HepG2 (cell line): ENCODE data around the gene AOX1. TPM values are rescaled to one million over a fixed set of nuclear protein-coding genes. Genes with fewer than 3 reads are reported as not detected.

Source experiments
- ATAC-seq: fragments of 200-7000 bp; cut with Tn5 transposase; 3 replicates; pipeline ENCODE4 v1.9.1; 2020; ENCODE audit warnings: mild to moderate bottlenecking, moderate library complexity
- BruUV-seq: library from RNA; stranded (reverse); fragments of 400-500 nt; replicated peaks from 2 replicates; lab custom pipeline; 2021; lab: Mats Ljungman, UMichigan
- CTCF ChIA-PET: fragments of 300-600 bp; formaldehyde crosslinking; extraction: SDS; loops from one replicate; lab custom pipeline; 2021; ENCODE audit warnings: low total read pairs, inconsistent platforms, low intra/inter-chr PET ratio; lab: Yijun Ruan, JAX
- POLR2A ChIA-PET: fragments of 350-600 bp; sonication (Branson Sonifier 250); formaldehyde crosslinking; loops from one replicate; lab custom pipeline; 2020; ENCODE audit warnings: antibody characterized with exemption, inconsistent platforms; lab: Yijun Ruan, JAX
- DNase-seq: peaks from one replicate; pipeline ENCODE4 v3.0.0-alpha.2; 2015; ENCODE audit warnings: low spot score
- FAIRE-seq: peaks from 3 replicates; lab custom pipeline; 2011; peaks lifted over from hg19 to GRCh38; lab: Jason Lieb, UNC
- H2AFZ ChIP-seq: one replicate; pipeline ENCODE4 v1.6.1; 2011; ENCODE audit warnings: low read length, inconsistent platforms
- H3K27ac ChIP-seq: fragments of 300-600 bp; 3 replicates; pipeline ENCODE4 v1.8.0; 2011; ENCODE audit warnings: mixed run types, mild to moderate bottlenecking, mixed read lengths, low read length, inconsistent platforms; ENCODE audit not compliant: insufficient read depth; ENCODE audit errors: extremely low read length
- H3K27me3 ChIP-seq, 2 experiments: fragments of 200-600 bp in 1 of 2; 2 replicates in 1 of 2; 3 replicates in 1 of 2; pipeline versions ENCODE4 v1.6.0 to v1.8.0; 2011; ENCODE audit warnings: low read length in 2 of 2, mild to moderate bottlenecking in 2 of 2, moderate library complexity in 2 of 2, inconsistent platforms in 1 of 2; ENCODE audit not compliant: insufficient read depth in 2 of 2, control insufficient read depth in 1 of 2
- H3K36me3 ChIP-seq, 2 experiments: fragments of 200-600 bp in 1 of 2; replicated peaks in 1 of 2; 2 replicates in 1 of 2; 3 replicates in 1 of 2; pipeline versions ENCODE4 v1.5.1 to v1.8.0; 2011; ENCODE audit warnings: low read length in 2 of 2, inconsistent platforms in 1 of 2; ENCODE audit not compliant: insufficient read depth in 2 of 2, control insufficient read depth in 1 of 2
- H3K4me1 ChIP-seq: 2 replicates; pipeline ENCODE4 v1.5.1; 2012; ENCODE audit warnings: low read length, inconsistent platforms; ENCODE audit not compliant: insufficient read depth
- H3K4me2 ChIP-seq: 2 replicates; pipeline ENCODE4 v1.6.0; 2011; ENCODE audit warnings: low read depth, low read length, inconsistent platforms
- H3K4me3 ChIP-seq, 3 experiments: fragments of 200-600 bp in 1 of 3; sonication (generic), shearing (Covaris generic) in 1 of 3; replicated peaks in 1 of 3; 2 replicates each; pipeline ENCODE4 v1.5.1; 2011 to 2016; ENCODE audit warnings: low read length in 3 of 3, inconsistent platforms in 2 of 3, low read depth in 2 of 3, mild to moderate bottlenecking in 2 of 3, control low read depth in 1 of 3, mixed read lengths in 1 of 3; ENCODE audit not compliant: insufficient read depth in 1 of 3
- H3K79me2 ChIP-seq: one replicate; pipeline ENCODE4 v1.6.1; 2011; ENCODE audit warnings: low read length, inconsistent platforms; ENCODE audit not compliant: insufficient read depth
- H3K9ac ChIP-seq: 2 replicates; pipeline ENCODE4 v1.6.0; 2011; ENCODE audit warnings: mild to moderate bottlenecking, low read depth, low read length, inconsistent platforms; ENCODE audit not compliant: insufficient read depth
- H3K9me3 ChIP-seq: 2 replicates; pipeline ENCODE4 v1.5.1; 2012; ENCODE audit warnings: mild to moderate bottlenecking, low read length
- H4K20me1 ChIP-seq: 2 replicates; pipeline ENCODE4 v1.6.0; 2011; ENCODE audit warnings: inconsistent platforms, mild to moderate bottlenecking, low read length, moderate library complexity; ENCODE audit not compliant: insufficient read depth
- MEIS1 ChIP-seq: sonication (generic); formaldehyde crosslinking; IDR thresholded peaks from 2 replicates; pipeline ENCODE4 v1.9.0; 2021; ENCODE audit warnings: mild to moderate bottlenecking, missing genetic modification reagents, moderate library complexity, borderline replicate concordance
- MTA1 ChIP-seq: sonication (generic); formaldehyde crosslinking; IDR thresholded peaks from 2 replicates; pipeline ENCODE4 v1.4.0; 2020; ENCODE audit warnings: missing genetic modification reagents, mild to moderate bottlenecking, borderline replicate concordance
- SATB2 ChIP-seq: sonication (generic); formaldehyde crosslinking; IDR thresholded peaks from 2 replicates; pipeline ENCODE4 v1.5.0; 2020; ENCODE audit warnings: missing genetic modification reagents
- ZNF564 ChIP-seq: sonication (generic); formaldehyde crosslinking; IDR thresholded peaks from 2 replicates; pipeline ENCODE4 v1.8.1; 2023; ENCODE audit warnings: mild to moderate bottlenecking, missing genetic modification reagents
- ZNF850 ChIP-seq: sonication (generic); formaldehyde crosslinking; conservative IDR thresholded peaks from 2 replicates; pipeline ENCODE4 v1.9.0; 2021; ENCODE audit warnings: mild to moderate bottlenecking, missing genetic modification reagents
- WGBS: methylation state at CpG from one replicate; pipeline ENCODE4 v1.1.6; 2017; ENCODE audit warnings: low lambda C conversion rate; 5-methylcytosine and 5-hydroxymethylcytosine counted together
- in situ Hi-C: cut with HindIII; loops from 2 replicates; pipeline ENCODE4 v1.10.0; 2017; ENCODE audit warnings: low pct_unique_long_range_greater_than_20kb; ENCODE audit not compliant: extremely low pct_ligation_motif_present
- intact Hi-C: fragments of 100-400 bp; cut with micrococcal nuclease; formaldehyde crosslinking; loops from one replicate; pipeline ENCODE4 v1.10.0; 2022; ENCODE audit not compliant: unreplicated experiment
- polyA plus RNA-seq, 8 experiments: library from polyadenylated mRNA; depleted of rRNA in 3 of 8; stranded (reverse) in 7 of 8; unstranded in 1 of 8; fragments of >200 nt; fragmentation: Illumina TruSeq in 4 of 8; extraction: Trizol in 4 of 8; gene quantifications; 2 replicates each; pipeline versions ENCODE4 v1.2.1 to v1.2.3, GENCODE V29; 2011 to 2016; ENCODE audit warnings: low read depth in 4 of 8, missing spikeins in 1 of 8, mixed read lengths in 1 of 8; ENCODE audit not compliant: insufficient read depth in 1 of 8
- total RNA-seq, 5 experiments: library from RNA; depleted of rRNA; stranded (reverse); fragments of >200 nt; fragmentation: Illumina TruSeq; extraction: Trizol; gene quantifications; 2 replicates each; pipeline ENCODE4 v1.2.3, GENCODE V29; 2016; ENCODE audit warnings: low read depth in 1 of 5
- TF ChIP-seq, protein P1 (sequence below): sonication (generic); formaldehyde crosslinking; conservative IDR thresholded peaks from 2 replicates; pipeline ENCODE4 v1.4.0; 2020; ENCODE audit warnings: missing genetic modification reagents
- TF ChIP-seq, protein P2 (sequence below): sonication (generic); formaldehyde crosslinking; IDR thresholded peaks from 2 replicates; pipeline ENCODE4 v1.4.0; 2020; ENCODE audit warnings: mild to moderate bottlenecking, low read depth, missing genetic modification reagents
- TF ChIP-seq, protein P3 (sequence below): sonication (generic); formaldehyde crosslinking; IDR thresholded peaks from 2 replicates; pipeline ENCODE4 v1.5.0; 2020; ENCODE audit warnings: missing genetic modification reagents, mild to moderate bottlenecking, borderline replicate concordance
- TF ChIP-seq, protein P4 (sequence below): sonication (generic); formaldehyde crosslinking; IDR thresholded peaks from 2 replicates; pipeline ENCODE4 v1.9.0; 2021; ENCODE audit warnings: missing genetic modification reagents, borderline replicate concordance

AOX1 gene
- total and polyA plus RNA-seq, 2 of the 13 experiments (the other 11 are each of a cell fraction or from before 2014, with no cell fraction given): 9.2 to 18.0 TPM

DNA sequence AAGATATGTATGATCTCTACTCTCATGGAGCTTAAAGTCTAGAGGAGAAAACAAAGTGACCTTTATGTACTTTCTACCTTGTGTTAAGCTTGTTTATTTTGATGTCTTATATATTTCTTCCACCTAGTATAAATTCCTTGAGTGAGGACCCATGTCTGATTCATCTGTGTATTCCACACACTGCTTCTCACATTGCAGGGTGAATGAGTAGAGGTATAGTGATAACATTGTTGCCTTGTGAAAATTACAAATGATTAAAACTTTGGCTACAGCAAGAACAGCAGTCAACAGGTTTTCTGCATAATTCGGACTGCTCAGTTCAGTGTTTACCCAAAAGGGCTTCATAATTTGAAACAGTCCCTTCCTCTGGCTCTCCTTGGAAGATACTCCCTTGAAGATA is 36.3 kb downstream of the AOX1 start (continued):
- TF ChIP-seq, protein P1, sequence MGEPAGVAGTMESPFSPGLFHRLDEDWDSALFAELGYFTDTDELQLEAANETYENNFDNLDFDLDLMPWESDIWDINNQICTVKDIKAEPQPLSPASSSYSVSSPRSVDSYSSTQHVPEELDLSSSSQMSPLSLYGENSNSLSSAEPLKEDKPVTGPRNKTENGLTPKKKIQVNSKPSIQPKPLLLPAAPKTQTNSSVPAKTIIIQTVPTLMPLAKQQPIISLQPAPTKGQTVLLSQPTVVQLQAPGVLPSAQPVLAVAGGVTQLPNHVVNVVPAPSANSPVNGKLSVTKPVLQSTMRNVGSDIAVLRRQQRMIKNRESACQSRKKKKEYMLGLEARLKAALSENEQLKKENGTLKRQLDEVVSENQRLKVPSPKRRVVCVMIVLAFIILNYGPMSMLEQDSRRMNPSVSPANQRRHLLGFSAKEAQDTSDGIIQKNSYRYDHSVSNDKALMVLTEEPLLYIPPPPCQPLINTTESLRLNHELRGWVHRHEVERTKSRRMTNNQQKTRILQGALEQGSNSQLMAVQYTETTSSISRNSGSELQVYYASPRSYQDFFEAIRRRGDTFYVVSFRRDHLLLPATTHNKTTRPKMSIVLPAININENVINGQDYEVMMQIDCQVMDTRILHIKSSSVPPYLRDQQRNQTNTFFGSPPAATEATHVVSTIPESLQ: no peak
- no peak for TF ChIP-seq MTA1 (CRISPR knock-in tag)
- no peak for TF ChIP-seq MEIS1
- TF ChIP-seq, protein P2, sequence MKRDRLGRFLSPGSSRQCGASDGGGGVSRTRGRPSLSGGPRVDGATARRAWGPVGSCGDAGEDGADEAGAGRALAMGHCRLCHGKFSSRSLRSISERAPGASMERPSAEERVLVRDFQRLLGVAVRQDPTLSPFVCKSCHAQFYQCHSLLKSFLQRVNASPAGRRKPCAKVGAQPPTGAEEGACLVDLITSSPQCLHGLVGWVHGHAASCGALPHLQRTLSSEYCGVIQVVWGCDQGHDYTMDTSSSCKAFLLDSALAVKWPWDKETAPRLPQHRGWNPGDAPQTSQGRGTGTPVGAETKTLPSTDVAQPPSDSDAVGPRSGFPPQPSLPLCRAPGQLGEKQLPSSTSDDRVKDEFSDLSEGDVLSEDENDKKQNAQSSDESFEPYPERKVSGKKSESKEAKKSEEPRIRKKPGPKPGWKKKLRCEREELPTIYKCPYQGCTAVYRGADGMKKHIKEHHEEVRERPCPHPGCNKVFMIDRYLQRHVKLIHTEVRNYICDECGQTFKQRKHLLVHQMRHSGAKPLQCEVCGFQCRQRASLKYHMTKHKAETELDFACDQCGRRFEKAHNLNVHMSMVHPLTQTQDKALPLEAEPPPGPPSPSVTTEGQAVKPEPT: no peak

DNA sequence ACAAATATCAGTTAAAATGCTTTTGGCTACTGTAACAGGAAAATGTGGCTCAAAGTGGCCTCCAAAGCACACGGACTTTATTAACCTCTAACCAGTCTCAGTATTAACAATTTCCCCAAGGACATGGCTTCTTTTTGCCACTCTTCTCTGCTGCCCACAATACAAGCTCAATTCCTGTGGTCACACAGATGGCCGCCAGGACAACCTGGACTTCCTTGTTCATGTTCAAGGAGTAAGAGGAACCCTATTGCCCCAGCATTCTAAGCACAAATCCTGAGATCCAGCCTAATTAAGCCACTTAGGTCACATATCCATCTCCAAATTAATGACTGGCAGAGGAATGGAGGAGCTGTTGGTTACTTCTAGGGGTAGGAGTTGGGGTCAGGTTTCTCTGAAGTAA is 38.2 kb downstream of the AOX1 start:
- ATAC-seq (no peak), DNase-seq (no peak), FAIRE-seq (no peak)
- POLR2A ChIA-PET: no interaction called here
- Histone ChIP-seq H3K9ac (no peak overlapping the region), H4K20me1 (no peaks in the 10 kb centered on the region), H3K4me2 (no peak overlapping the region), H2AFZ (no peak overlapping the region), H3K4me3 (no peak overlapping the region), H3K4me1 (peaks cover 16% of the 10 kb centered on the region), H3K79me2 (no peaks in the 10 kb centered on the region), H3K36me3 (no peaks in the 10 kb centered on the region), H3K9me3 (no peaks in the 10 kb centered on the region), H3K27me3 (no peaks in the 10 kb centered on the region), H3K27ac (no peak overlapping the region)
- no TSS peak for BruUV-seq
- intact Hi-C loops: no loop called here
- CTCF ChIA-PET: no interaction called here
- WGBS: 95% methylated on average over 2 of the region's 2 CpGs
- TF ChIP-seq SATB2 (CRISPR knock-in tag): no peak
- no peak for TF ChIP-seq ZNF564 (CRISPR knock-in tag)
- TF ChIP-seq ZNF850 (CRISPR knock-in tag): no peak
- TF ChIP-seq, protein P3, sequence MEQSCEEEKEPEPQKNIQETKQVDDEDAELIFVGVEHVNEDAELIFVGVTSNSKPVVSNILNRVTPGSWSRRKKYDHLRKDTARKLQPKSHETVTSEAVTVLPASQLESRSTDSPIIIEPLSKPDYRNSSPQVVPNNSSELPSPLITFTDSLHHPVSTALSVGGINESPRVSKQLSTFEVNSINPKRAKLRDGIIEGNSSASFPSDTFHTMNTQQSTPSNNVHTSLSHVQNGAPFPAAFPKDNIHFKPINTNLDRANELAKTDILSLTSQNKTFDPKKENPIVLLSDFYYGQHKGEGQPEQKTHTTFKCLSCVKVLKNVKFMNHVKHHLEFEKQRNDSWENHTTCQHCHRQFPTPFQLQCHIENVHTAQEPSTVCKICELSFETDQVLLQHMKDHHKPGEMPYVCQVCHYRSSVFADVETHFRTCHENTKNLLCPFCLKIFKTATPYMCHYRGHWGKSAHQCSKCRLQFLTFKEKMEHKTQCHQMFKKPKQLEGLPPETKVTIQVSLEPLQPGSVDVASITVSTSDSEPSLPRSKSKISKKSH: no peak
- TF ChIP-seq, protein P4, sequence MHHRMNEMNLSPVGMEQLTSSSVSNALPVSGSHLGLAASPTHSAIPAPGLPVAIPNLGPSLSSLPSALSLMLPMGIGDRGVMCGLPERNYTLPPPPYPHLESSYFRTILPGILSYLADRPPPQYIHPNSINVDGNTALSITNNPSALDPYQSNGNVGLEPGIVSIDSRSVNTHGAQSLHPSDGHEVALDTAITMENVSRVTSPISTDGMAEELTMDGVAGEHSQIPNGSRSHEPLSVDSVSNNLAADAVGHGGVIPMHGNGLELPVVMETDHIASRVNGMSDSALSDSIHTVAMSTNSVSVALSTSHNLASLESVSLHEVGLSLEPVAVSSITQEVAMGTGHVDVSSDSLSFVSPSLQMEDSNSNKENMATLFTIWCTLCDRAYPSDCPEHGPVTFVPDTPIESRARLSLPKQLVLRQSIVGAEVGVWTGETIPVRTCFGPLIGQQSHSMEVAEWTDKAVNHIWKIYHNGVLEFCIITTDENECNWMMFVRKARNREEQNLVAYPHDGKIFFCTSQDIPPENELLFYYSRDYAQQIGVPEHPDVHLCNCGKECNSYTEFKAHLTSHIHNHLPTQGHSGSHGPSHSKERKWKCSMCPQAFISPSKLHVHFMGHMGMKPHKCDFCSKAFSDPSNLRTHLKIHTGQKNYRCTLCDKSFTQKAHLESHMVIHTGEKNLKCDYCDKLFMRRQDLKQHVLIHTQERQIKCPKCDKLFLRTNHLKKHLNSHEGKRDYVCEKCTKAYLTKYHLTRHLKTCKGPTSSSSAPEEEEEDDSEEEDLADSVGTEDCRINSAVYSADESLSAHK (CRISPR knock-in tag): no peak
- in situ Hi-C loops: no loop called here
